Neural crest cell (in vitro differentiated cells): ENCODE data around the gene OR51D1. TPM values are rescaled to one million over a fixed set of nuclear protein-coding genes. Genes with fewer than 3 reads are reported as not detected.

ENCODE experiments used
- DNase-seq: peaks from one replicate; pipeline ENCODE4 v3.0.0; 2021; ENCODE audit warnings: low read depth, mixed read lengths, low spot score
- H3K27ac Mint-ChIP-seq: one replicate; pipeline ENCODE4 v1.8.0; 2021; ENCODE audit warnings: mild to moderate bottlenecking, mixed read lengths; ENCODE audit not compliant: unreplicated experiment
- H3K27me3 Mint-ChIP-seq: 2 replicates; pipeline ENCODE4 v1.8.0; 2021; ENCODE audit warnings: low read depth, mild to moderate bottlenecking, mixed read lengths
- H3K36me3 Mint-ChIP-seq: 2 replicates; pipeline ENCODE4 v1.8.0; 2021; ENCODE audit warnings: low read depth, mild to moderate bottlenecking, mixed read lengths
- H3K4me1 Mint-ChIP-seq: 2 replicates; pipeline ENCODE4 v1.8.0; 2021; ENCODE audit warnings: mixed read lengths
- H3K4me3 Mint-ChIP-seq: one replicate; pipeline ENCODE4 v1.8.0; 2021; ENCODE audit warnings: mild to moderate bottlenecking, mixed read lengths
- H3K9me3 Mint-ChIP-seq: 2 replicates; pipeline ENCODE4 v1.8.0; 2021; ENCODE audit warnings: mixed read lengths
- total RNA-seq: library from RNA; stranded (reverse); gene quantifications from 2 replicates; pipeline ENCODE4 v1.2.1, GENCODE V29; 2021
- TF ChIP-seq, protein P1 (sequence below): fragments of 200-600 bp; sonication (generic); conservative IDR thresholded peaks from 2 replicates; pipeline ENCODE4 v1.5.0; 2021; ENCODE audit warnings: antibody characterized with exemption, mild to moderate bottlenecking

OR51D1 gene
- total RNA-seq, 1 donor from 2014 or later, result not detected

DNA sequence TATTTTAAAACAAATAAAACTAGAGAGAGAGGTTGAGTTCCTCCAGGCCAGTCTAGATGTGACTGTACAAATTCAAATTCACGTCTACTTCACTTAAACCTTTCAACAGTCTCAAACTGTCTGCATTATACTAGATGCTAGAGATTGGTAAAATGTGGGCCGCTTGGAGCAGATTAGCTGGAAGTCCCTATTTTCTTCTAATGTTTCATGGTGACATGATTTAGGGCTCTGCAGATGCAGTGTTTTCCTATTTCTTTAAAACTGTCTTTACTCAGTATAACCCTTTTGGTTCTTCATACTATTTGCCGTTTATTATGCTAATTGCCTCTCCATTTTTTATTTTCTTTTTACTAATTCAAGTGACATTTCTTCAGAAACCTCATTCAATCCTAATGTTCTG lies 26.9 kb downstream of the OR51D1 start:
- TF ChIP-seq, protein P1, sequence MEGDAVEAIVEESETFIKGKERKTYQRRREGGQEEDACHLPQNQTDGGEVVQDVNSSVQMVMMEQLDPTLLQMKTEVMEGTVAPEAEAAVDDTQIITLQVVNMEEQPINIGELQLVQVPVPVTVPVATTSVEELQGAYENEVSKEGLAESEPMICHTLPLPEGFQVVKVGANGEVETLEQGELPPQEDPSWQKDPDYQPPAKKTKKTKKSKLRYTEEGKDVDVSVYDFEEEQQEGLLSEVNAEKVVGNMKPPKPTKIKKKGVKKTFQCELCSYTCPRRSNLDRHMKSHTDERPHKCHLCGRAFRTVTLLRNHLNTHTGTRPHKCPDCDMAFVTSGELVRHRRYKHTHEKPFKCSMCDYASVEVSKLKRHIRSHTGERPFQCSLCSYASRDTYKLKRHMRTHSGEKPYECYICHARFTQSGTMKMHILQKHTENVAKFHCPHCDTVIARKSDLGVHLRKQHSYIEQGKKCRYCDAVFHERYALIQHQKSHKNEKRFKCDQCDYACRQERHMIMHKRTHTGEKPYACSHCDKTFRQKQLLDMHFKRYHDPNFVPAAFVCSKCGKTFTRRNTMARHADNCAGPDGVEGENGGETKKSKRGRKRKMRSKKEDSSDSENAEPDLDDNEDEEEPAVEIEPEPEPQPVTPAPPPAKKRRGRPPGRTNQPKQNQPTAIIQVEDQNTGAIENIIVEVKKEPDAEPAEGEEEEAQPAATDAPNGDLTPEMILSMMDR, result no peak
- no peaks in the 10 kb centered on the region for H3K4me1 Mint-ChIP-seq
- no peak for DNase-seq
- H3K4me3 Mint-ChIP-seq, result no peak overlapping the region
- H3K27me3 Mint-ChIP-seq, result no peaks in the 10 kb centered on the region
- no peaks in the 10 kb centered on the region for H3K9me3 Mint-ChIP-seq
- no peak overlapping the region for H3K27ac Mint-ChIP-seq
- H3K36me3 Mint-ChIP-seq, result no peaks in the 10 kb centered on the region

DNA sequence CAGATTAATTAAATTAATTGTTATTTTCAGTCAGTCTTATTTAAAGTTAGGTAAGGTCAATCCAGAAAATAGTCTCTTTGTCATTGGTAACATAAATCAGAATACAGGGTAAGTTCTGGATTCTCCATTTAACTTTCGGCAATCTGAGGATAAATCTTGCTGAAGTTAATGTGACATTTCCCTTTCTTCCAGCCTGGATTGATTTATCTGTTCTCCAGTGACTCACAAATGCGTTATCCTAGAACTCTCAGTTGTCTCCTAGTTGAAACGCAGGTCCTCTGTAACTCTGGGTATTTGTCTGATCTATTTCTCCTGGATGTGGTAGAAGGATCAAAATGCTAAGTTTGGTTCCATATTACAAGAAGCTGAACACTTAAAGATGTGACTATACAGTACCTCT lies 27.5 kb downstream of the OR51D1 start:
- no peak overlapping the region for H3K4me3 Mint-ChIP-seq
- no peaks in the 10 kb centered on the region for H3K4me1 Mint-ChIP-seq
- TF ChIP-seq, protein P1, result no peak

DNA sequence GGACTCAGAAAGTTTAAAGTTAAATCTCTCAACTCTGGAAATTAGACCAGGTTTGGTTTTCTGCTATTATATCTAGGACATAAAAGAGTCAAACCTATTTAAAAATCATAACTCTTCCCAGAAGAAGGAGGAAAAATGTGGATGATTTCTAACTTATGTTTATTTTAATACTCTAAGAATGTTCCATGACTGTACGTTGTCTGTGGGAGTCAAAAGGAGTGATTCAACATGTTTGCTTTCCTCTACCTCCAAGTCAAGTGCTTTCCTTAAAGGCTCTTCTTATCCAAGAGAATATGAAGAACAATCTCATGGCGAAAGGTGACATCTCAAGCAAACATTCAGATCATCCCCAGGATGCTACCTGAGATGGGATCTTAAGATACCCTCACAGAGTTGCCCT lies 28.1 kb downstream of the OR51D1 start:
- Mint-ChIP-seq H3K4me1 (no peaks in the 10 kb centered on the region), H3K36me3 (no peaks in the 10 kb centered on the region), H3K4me3 (no peak overlapping the region), H3K27me3 (no peaks in the 10 kb centered on the region), H3K27ac (no peak overlapping the region), H3K9me3 (no peaks in the 10 kb centered on the region)
- TF ChIP-seq, protein P1, result no peak
- DNase-seq, result no peak

More for the DNA sequence above, 27.5 kb downstream of the OR51D1 start:
- Mint-ChIP-seq H3K36me3 (no peaks in the 10 kb centered on the region), H3K9me3 (no peaks in the 10 kb centered on the region), H3K27me3 (no peaks in the 10 kb centered on the region), H3K27ac (no peak overlapping the region)
- no peak for DNase-seq

DNA sequence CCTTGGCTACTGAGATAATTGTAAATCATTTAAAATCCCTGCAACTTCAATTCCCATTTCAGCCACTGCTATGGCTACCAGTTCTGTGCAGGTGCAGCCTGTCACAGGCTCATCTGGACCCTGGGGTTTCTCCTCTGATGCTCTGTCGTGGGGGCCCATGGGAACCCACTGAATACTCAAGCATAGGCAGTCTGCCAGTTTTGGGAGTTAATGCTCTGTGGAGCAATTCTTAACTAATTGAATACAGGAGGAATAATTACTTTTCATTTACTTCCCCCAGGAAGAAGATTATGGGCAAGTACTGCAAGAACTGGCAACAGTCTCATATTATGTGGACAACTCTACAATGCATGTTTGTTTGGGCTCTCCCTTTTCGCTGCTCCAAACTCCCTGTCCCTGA lies 34.5 kb downstream of the OR51D1 start:
- Mint-ChIP-seq H3K4me3 (no peak overlapping the region), H3K27me3 (no peaks in the 10 kb centered on the region), H3K36me3 (no peaks in the 10 kb centered on the region), H3K4me1 (no peaks in the 10 kb centered on the region), H3K27ac (no peak overlapping the region), H3K9me3 (no peaks in the 10 kb centered on the region)
- TF ChIP-seq, protein P1, result no peak
- DNase-seq, result no peak

DNA sequence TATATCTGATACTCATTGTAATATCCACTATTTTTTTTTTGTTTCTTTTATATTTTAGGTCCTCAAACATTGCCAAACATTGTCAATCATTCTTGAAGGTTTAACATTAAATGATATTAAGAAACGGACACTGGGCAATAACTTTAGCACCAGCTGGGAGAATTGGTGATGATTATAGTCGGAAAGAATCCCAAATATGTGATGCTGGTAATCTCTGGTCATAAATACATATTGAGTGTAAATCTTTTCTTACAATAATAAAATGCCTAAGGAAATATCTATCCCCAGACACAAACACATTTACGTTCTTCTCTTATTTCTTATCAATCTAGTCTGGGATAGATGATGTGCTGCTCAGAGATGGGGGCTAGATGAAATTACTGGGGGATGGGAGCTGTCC lies 35.2 kb downstream of the OR51D1 start:
- H3K27ac Mint-ChIP-seq, result no peak overlapping the region
- TF ChIP-seq, protein P1, result no peak
- no peaks in the 10 kb centered on the region for H3K27me3 Mint-ChIP-seq
- DNase-seq, result no peak
- H3K36me3 Mint-ChIP-seq, result no peaks in the 10 kb centered on the region
- no peaks in the 10 kb centered on the region for H3K4me1 Mint-ChIP-seq
- H3K9me3 Mint-ChIP-seq, result no peaks in the 10 kb centered on the region
- H3K4me3 Mint-ChIP-seq, result no peak overlapping the region

DNA sequence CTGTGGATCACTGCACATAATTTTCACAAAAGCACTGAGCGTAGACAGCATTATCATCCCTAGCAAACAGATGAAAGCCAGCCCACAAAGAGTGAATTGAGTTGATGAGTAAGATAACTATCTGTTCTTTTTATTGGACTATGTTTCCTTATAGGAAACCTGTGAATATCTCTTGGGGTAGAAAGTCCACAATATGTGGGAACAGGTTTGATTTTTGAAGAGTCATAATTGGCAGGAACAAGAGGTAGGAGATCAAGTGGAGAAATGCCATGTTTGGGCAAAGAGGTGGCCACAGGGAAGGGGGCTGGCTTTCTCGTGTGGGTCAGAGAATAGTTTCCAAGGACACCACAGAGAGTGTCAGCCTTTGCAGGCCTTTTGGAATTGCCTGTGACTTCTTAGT lies 36.5 kb downstream of the OR51D1 start:
- Mint-ChIP-seq H3K27me3 (no peaks in the 10 kb centered on the region), H3K4me3 (no peak overlapping the region), H3K9me3 (no peaks in the 10 kb centered on the region), H3K27ac (no peak overlapping the region), H3K36me3 (no peaks in the 10 kb centered on the region), H3K4me1 (no peaks in the 10 kb centered on the region)
- TF ChIP-seq, protein P1, result no peak
- DNase-seq, result no peak
